GM18508 (cell line): ENCODE results near the gene MYO3B.

ENCODE experiments used
- ATAC-seq: cut with Tn5 transposase; IDR thresholded peaks from one replicate; pipeline ENCODE4 v1.9.1; 2021; ENCODE audit warnings: moderate number of reproducible peaks; ENCODE audit not compliant: insufficient read depth, unreplicated experiment

MYO3B gene

GRCh38 chr2:170360546-170361089, 182.7 kb downstream of the MYO3B start:
- no peak for ATAC-seq

DNA sequence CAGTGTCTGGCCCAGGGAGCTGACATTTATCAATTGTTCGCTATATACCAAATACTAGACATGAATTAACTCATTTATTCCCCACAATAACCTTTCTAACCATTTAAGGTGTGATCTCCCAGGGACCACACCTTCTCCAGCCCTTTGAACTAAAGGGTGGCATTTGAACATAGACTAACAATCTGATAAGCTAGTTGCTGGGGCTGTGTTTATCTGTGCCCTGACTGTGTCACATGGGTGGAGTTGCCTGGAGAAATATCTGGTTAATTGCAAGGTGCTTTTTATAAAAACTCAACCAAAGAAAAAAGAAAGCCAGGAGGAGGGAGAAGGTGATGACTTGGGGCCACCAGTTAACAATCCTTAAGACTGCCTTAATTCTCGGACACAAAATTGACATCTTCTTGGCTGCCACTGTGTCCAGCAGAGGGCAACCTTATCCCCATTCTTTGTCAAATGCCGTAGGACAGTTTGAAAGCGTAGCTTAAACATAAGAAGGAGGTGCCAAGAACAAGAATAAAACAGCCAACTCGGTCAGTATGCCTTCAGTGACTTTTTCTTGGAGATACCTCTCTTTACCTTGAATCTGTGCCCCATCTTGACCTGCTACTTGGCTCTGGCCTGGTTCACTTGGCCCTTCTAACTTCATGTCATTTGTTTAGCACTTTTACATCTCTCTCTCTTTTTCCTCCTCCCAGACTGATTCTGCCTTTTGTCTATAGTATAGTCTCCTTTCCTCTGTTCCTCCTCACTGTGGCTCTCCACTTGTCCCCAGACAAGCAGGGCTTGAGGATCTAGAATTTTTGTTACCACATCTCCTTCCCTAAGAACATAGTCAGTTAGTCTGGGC, 183.4 kb downstream of the MYO3B start:
- no peak for ATAC-seq

DNA sequence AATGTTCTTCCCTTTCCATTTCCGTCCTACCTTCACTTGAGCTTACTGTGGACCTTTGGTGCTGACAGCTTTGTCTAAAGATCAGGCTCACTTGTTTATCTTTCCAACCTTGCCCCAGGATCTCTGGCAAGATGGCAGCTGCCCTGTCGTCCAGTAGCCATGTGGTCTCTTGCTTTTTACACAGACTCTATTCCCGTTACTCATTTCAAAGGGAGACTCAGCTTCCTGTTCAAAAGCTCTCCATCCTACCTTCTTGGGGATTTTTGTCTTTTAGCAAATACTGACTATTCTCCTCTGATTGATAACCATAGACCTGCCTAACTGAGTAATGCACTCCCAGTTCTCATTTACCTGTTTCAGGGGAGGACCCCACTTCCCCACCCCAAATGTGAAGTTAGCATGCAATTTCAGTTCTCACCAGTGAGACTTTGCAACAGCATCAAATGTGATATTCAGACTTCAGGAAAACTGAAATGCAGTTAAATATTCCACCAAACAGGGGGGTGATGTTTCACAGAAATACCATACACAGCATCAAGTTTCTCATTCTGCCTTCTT, 184.4 kb downstream of the MYO3B start:
- ATAC-seq, result no peak

GRCh38 chr2:170362871-170363631, 185.1 kb downstream of the MYO3B start:
- no peak for ATAC-seq

- no peak for ATAC-seq
Observed at GRCh38 chr2:170365003-170365402, 187.1 kb downstream of the MYO3B start.

GRCh38 chr2:170365686-170366085, 187.7 kb downstream of the MYO3B start:
- ATAC-seq, result no peak

- no peak for ATAC-seq
Observed at GRCh38 chr2:170368370-170368769, 190.4 kb downstream of the MYO3B start.

- ATAC-seq, result no peak
Observed at GRCh38 chr2:170369228-170369627, 191.3 kb downstream of the MYO3B start.

- ATAC-seq, result no peak
Observed at GRCh38 chr2:170369894-170370293, 191.9 kb downstream of the MYO3B start.

- ATAC-seq, result no peak
Observed at GRCh38 chr2:170371231-170371998, 193.5 kb downstream of the MYO3B start.

- ATAC-seq, result no peak
Observed at GRCh38 chr2:170375192-170375591, 197.2 kb downstream of the MYO3B start.

GRCh38 chr2:170377500-170378207, 199.7 kb downstream of the MYO3B start:
- ATAC-seq, result no peak

DNA sequence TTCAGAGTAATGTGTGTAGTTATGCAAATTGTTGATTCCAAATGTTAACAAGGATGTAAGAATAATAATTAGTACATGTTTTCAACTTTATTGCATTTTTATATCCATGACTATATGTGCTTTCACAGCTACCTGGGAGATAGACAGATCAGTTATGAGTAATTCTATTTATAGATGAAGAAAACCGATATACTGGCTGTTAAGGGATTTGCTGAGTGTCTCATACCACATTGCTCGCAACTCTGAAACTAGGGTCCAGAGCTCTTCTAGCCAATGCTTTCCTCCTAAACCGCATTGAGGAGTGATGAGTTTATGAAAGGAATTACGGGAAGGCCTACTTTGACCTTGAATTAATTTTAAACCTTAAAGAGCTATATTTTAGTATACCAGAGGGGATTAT, 202.3 kb downstream of the MYO3B start:
- ATAC-seq, result no peak

DNA sequence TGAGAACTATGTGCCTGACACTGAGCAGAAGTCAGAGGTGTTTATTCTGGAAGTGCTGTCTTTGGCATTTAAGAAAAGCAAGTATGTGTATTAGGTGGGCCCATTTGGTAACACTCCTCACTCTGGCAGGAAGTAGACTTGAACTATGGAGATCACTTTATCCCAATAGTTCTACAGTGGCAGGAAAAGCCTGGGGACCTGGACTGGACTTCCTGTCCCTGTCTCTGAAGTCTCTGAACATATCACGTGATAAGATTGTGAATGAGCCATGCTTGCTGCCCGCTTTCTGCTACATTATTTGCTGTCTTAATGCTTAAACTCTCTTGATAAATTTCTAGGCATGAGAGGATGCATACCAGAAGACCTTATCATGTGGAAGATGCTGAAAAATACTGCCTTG, 203.7 kb downstream of the MYO3B start:
- no peak for ATAC-seq

- ATAC-seq, result no peak
Observed at GRCh38 chr2:170386554-170386953, 208.6 kb downstream of the MYO3B start.

- no peak for ATAC-seq
Observed at GRCh38 chr2:170391018-170391417, 213.1 kb downstream of the MYO3B start.

- ATAC-seq, result no peak
Observed at GRCh38 chr2:170391697-170392096, 213.8 kb downstream of the MYO3B start.

- no peak for ATAC-seq
Observed at GRCh38 chr2:170393861-170394498, 216.0 kb downstream of the MYO3B start.
